ENCODE results near the gene ARHGAP8. TPM values are rescaled to one million over a fixed set of nuclear protein-coding genes. Genes with fewer than 3 reads are reported as not detected.

Gene ARHGAP8
- total RNA-seq, 2 experiments from 2014 or later, result 5.7 to 6.3 TPM

DNA sequence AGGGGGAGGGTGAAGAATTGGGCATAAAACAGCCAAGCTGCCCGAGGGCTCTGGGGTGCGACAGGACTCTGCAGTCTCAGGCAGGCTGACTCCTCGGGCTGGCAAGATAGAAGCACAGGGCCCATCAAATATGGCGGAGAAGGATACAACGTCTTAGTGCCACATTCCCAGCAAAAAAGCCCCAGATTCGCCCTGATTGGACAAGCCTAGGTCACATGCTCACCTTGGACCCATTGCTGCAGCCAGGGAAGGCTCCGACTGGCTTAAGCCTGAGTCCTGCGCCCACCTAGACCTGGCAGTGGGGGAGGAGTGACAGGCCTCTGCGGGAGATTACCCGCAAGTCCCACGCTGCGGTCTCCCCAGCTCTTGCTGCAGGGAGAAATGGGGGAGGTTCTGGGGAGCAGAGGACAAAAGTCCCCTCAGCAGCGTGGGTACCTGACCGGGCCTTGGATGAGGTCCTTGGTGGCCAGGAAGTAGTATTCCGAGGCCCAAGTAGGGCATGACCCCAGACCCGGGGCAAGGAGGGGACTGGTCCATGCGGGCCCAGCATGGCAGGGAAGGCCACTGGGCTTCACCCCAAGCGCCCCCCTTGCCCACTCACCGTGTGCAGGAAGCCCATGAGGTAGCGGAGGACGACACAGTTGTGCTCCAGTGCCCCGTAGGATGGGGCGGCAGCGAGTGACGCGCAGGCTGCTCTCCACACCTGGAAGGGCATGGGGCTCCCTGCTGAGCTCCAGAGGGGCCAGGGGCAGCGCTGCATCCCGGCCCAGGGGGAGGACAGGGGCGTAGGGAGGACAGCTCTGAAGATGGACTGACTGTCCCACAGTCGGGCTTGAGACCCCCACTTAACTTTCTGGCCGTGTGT, 113.0 kb downstream of the ARHGAP8 start:
- ATAC-seq (ENCODE audit: poor library complexity) (no peak), DNase-seq (no peak)
- H3K4me3 Mint-ChIP-seq, result no peak overlapping the region
- H3K36me3 Mint-ChIP-seq (ENCODE audit: low read depth), result no peaks in the 10 kb centered on the region
- Histone ChIP-seq H3K4me3 (ENCODE audit: low read length) (no peak overlapping the region), H3K9me3 (ENCODE audit: control insufficient read depth in 1 of 2, insufficient read depth in 1 of 2, low read length in 2 of 2) (peaks cover 0 to 10% of the 10 kb centered on the region in 2 experiments), H3K4me1 (ENCODE audit: insufficient read depth, low read length) (no peaks in the 10 kb centered on the region), H3K27ac (ENCODE audit: low read depth in 1 of 2, low read length in 2 of 2) (no peak overlapping the region), H3K27me3 (ENCODE audit: control insufficient read depth in 1 of 2, insufficient read depth in 2 of 2, low read length in 2 of 2) (peaks cover 0 to 3% of the 10 kb centered on the region in 2 experiments), H3K36me3 (ENCODE audit: insufficient read depth, low read length) (no peaks in the 10 kb centered on the region)
- POLR2A ChIA-PET, result no interaction called here
- CTCF ChIA-PET, result no interaction called here
- intact Hi-C loops (cut with DNase I, micrococcal nuclease), result no loop called here
- H3K4me1 Mint-ChIP-seq (ENCODE audit: low read depth), result no peaks in the 10 kb centered on the region
- H3K27me3 Mint-ChIP-seq, result peaks cover 6% of the 10 kb centered on the region
- TF ChIP-seq, protein P1, sequence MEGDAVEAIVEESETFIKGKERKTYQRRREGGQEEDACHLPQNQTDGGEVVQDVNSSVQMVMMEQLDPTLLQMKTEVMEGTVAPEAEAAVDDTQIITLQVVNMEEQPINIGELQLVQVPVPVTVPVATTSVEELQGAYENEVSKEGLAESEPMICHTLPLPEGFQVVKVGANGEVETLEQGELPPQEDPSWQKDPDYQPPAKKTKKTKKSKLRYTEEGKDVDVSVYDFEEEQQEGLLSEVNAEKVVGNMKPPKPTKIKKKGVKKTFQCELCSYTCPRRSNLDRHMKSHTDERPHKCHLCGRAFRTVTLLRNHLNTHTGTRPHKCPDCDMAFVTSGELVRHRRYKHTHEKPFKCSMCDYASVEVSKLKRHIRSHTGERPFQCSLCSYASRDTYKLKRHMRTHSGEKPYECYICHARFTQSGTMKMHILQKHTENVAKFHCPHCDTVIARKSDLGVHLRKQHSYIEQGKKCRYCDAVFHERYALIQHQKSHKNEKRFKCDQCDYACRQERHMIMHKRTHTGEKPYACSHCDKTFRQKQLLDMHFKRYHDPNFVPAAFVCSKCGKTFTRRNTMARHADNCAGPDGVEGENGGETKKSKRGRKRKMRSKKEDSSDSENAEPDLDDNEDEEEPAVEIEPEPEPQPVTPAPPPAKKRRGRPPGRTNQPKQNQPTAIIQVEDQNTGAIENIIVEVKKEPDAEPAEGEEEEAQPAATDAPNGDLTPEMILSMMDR (IDR thresholded peaks at IDR 0.05), result no peak
- no peak overlapping the region for H3K27ac Mint-ChIP-seq
- no peaks in the 10 kb centered on the region for H3K9me3 Mint-ChIP-seq

DNA sequence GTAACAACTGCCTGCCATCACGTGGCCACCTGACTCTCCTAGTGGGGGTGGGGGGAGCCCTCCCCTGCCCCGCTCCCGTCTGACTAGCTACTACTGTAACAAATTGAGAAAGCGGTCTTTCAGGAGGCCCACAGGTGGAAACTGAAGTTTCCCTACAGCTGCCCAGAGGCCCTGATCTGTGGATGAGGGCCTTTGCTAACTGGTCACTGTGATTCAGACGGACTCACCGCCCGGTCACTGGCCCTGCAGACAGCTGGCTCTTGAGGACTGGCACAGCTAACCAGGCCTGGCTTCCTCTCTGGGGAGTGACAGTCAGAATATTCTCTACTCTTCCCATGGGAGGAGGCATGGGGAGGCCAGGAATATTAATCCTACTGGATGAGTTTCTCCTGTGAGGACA, 116.8 kb downstream of the ARHGAP8 start:
- Mint-ChIP-seq H3K27ac (no peak overlapping the region), H3K4me1 (ENCODE audit: low read depth) (no peaks in the 10 kb centered on the region), H3K27me3 (peaks cover 5% of the 10 kb centered on the region), H3K4me3 (no peak overlapping the region), H3K36me3 (ENCODE audit: low read depth) (no peaks in the 10 kb centered on the region), H3K9me3 (no peaks in the 10 kb centered on the region)
- POLR2A ChIA-PET, result no interaction called here
- H3K4me3 ChIP-seq (ENCODE audit: low read length), result no peak overlapping the region
- intact Hi-C loops (cut with DNase I, micrococcal nuclease), result no loop called here
- no peak overlapping the region for H3K27ac ChIP-seq (ENCODE audit: low read depth in 1 of 2, low read length in 2 of 2)
- H3K36me3 ChIP-seq (ENCODE audit: insufficient read depth, low read length), result no peaks in the 10 kb centered on the region
- no peak for ATAC-seq (ENCODE audit: poor library complexity)
- H3K4me1 ChIP-seq (ENCODE audit: insufficient read depth, low read length), result no peaks in the 10 kb centered on the region
- peaks cover 12 to 26% of the 10 kb centered on the region in 2 experiments for H3K9me3 ChIP-seq (ENCODE audit: control insufficient read depth in 1 of 2, insufficient read depth in 1 of 2, low read length in 2 of 2)
- DNase-seq, result no peak
- peaks cover 0 to 3% of the 10 kb centered on the region in 2 experiments for H3K27me3 ChIP-seq (ENCODE audit: control insufficient read depth in 1 of 2, insufficient read depth in 2 of 2, low read length in 2 of 2)
- CTCF ChIA-PET, result no interaction called here
- TF ChIP-seq, protein P1 (IDR thresholded peaks at IDR 0.05), result no peak

DNA sequence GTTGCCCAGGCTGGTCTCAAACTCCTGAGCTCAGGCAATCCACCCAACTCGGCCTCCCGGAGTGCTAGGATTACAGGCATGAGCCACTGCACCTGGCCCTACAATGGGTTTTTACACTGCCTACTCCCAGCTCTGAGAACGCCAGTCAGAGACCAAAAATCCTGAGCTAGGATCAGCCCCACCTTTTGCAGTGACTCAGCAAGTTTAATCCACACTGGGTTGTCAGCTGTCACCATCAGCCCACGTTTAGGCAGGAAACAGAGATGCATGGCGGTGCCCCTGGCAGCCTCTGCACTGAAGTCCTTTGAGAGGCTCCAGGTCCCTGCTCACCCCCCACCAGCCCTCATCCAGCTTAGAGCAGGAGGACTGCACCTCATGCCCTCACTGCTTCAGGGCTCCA, 117.6 kb downstream of the ARHGAP8 start:
- ATAC-seq (ENCODE audit: poor library complexity) (no peak), DNase-seq (no peak)
- Histone ChIP-seq H3K27ac (ENCODE audit: low read depth in 1 of 2, low read length in 2 of 2) (no peak overlapping the region), H3K4me1 (ENCODE audit: insufficient read depth, low read length) (no peaks in the 10 kb centered on the region), H3K27me3 (ENCODE audit: control insufficient read depth in 1 of 2, insufficient read depth in 2 of 2, low read length in 2 of 2) (peaks cover 0 to 3% of the 10 kb centered on the region in 2 experiments), H3K36me3 (ENCODE audit: insufficient read depth, low read length) (no peaks in the 10 kb centered on the region), H3K4me3 (ENCODE audit: low read length) (no peak overlapping the region), H3K9me3 (ENCODE audit: control insufficient read depth in 1 of 2, insufficient read depth in 1 of 2, low read length in 2 of 2) (peaks cover 12 to 26% of the 10 kb centered on the region in 2 experiments)
- no peaks in the 10 kb centered on the region for H3K36me3 Mint-ChIP-seq (ENCODE audit: low read depth)
- H3K9me3 Mint-ChIP-seq, result no peaks in the 10 kb centered on the region
- H3K4me1 Mint-ChIP-seq (ENCODE audit: low read depth), result no peaks in the 10 kb centered on the region
- H3K27me3 Mint-ChIP-seq, result peaks cover 5% of the 10 kb centered on the region
- TF ChIP-seq, protein P1 (IDR thresholded peaks at IDR 0.05), result no peak
- CTCF ChIA-PET, result no interaction called here
- POLR2A ChIA-PET, result no interaction called here
- H3K27ac Mint-ChIP-seq, result no peak overlapping the region
- H3K4me3 Mint-ChIP-seq, result no peak overlapping the region
- intact Hi-C loops (cut with DNase I, micrococcal nuclease), result no loop called here
